Fibroblast of lung (primary cell): ENCODE results near the gene MIS18BP1. TPM values are rescaled to one million over a fixed set of nuclear protein-coding genes. Genes with fewer than 3 reads are reported as not detected.

Source experiments
- DNase-seq, 2 donors: peaks; one replicate each; pipeline versions ENCODE4 v3.0.0 to v3.0.0-alpha.2; 2010; ENCODE audit warnings: low read depth in 2 of 2
- H2AFZ ChIP-seq: 2 replicates; pipeline ENCODE4 v1.5.1; 2012; ENCODE audit warnings: low read length, control low read depth, inconsistent platforms
- H3K27ac ChIP-seq: 2 replicates; pipeline ENCODE4 v1.5.1; 2011; ENCODE audit warnings: low read length, control low read depth; ENCODE audit not compliant: insufficient read depth
- H3K27me3 ChIP-seq: 2 replicates; pipeline ENCODE4 v1.5.1; 2011; ENCODE audit warnings: mild to moderate bottlenecking, low read length; ENCODE audit not compliant: control insufficient read depth, insufficient read depth
- H3K36me3 ChIP-seq: 2 replicates; pipeline ENCODE4 v1.5.1; 2011; ENCODE audit warnings: low read length; ENCODE audit not compliant: control insufficient read depth, insufficient read depth
- H3K4me1 ChIP-seq: 2 replicates; pipeline ENCODE4 v1.5.1; 2011; ENCODE audit warnings: low read length; ENCODE audit not compliant: control insufficient read depth, insufficient read depth; ENCODE audit errors: extremely low read depth
- H3K4me2 ChIP-seq: 2 replicates; pipeline ENCODE4 v1.5.1; 2011; ENCODE audit warnings: low read length, control low read depth; ENCODE audit not compliant: insufficient read depth; ENCODE audit errors: extremely low read depth
- H3K4me3 ChIP-seq, 4 experiments: fragments of 200-600 bp in 1 of 4; sonication (generic) in 1 of 4; replicated peaks in 1 of 4; 2 replicates each; pipeline ENCODE4 v1.5.1; 2011 to 2016; ENCODE audit warnings: low read length in 4 of 4, low read depth in 3 of 4, mild to moderate bottlenecking in 3 of 4, control low read depth in 2 of 4, inconsistent platforms in 1 of 4, mixed read lengths in 1 of 4; ENCODE audit not compliant: insufficient read depth in 1 of 4; ENCODE audit errors: control extremely low read depth in 1 of 4
- H3K79me2 ChIP-seq: 2 replicates; pipeline ENCODE4 v1.5.1; 2012; ENCODE audit warnings: mild to moderate bottlenecking, low read length, inconsistent platforms; ENCODE audit not compliant: control insufficient read depth, insufficient read depth
- H3K9ac ChIP-seq: 2 replicates; pipeline ENCODE4 v1.5.1; 2011; ENCODE audit warnings: mild to moderate bottlenecking, low read length, control low read depth; ENCODE audit not compliant: insufficient read depth
- H3K9me3 ChIP-seq: 2 replicates; pipeline ENCODE4 v1.5.1; 2012; ENCODE audit warnings: low read depth, low read length; ENCODE audit not compliant: control insufficient read depth, insufficient read depth
- H4K20me1 ChIP-seq: 2 replicates; pipeline ENCODE4 v1.5.1; 2011; ENCODE audit warnings: low read length; ENCODE audit not compliant: control insufficient read depth, insufficient read depth; ENCODE audit errors: extremely low read depth
- EZH2 ChIP-seq: IDR thresholded peaks from 2 replicates; pipeline ENCODE4 v1.5.1; 2012; ENCODE audit warnings: low read length, control low read depth, mild to moderate bottlenecking; ENCODE audit errors: missing control alignments
- polyA plus RNA-seq, 2 donors: library from polyadenylated mRNA; depleted of rRNA in 1 of 2; stranded (reverse) in 1 of 2; unstranded in 1 of 2; fragments of >200 nt; gene quantifications; 2 replicates each; pipeline ENCODE4 v1.2.1, GENCODE V29; 2011 to 2012; ENCODE audit warnings: missing spikeins in 1 of 2
- total RNA-seq: library from RNA; depleted of rRNA; stranded (reverse); fragments of >200 nt; gene quantifications from 2 replicates; pipeline ENCODE4 v1.2.1, GENCODE V29; 2014
- TF ChIP-seq, protein P1 (sequence below), 2 donors: IDR thresholded peaks in 1 of 2; conservative IDR thresholded peaks in 1 of 2; 1 replicate in 1 of 2; 2 replicates in 1 of 2; pipeline ENCODE4 v1.5.1; 2011 to 2012; ENCODE audit warnings: low read length in 2 of 2, control low read depth in 1 of 2, inconsistent platforms in 1 of 2, low read depth in 1 of 2, mild to moderate bottlenecking in 1 of 2

MIS18BP1 gene
- total and polyA plus RNA-seq, 2 donors (not counting 1 experiment from before 2014, with no cell fraction given), result 13.3 to 26.4 TPM

DNA sequence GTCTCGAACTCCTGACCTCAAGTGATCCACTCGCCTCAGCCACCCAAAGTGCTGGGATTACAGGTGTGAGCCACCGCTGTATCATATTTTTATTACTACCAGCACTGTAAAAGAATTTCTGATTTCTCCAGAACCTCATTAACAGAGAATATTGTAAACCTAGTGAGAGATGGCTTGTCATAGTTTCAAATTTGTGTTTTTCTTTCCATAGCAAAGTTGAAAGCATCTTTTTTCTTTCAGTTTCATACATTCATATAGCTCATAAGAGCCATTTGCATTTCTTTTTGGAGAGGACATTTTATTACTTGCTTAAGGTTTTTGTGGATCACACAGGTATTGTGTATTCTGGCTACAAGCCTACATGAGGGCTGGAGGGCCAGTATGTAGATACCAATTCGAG lies 58.0 kb downstream of the MIS18BP1 start:
- H3K79me2 ChIP-seq, result no peaks in the 10 kb centered on the region
- H4K20me1 ChIP-seq, result no peaks in the 10 kb centered on the region
- no peak overlapping the region for H3K4me3 ChIP-seq
- DNase-seq, result no peak
- no peak overlapping the region for H2AFZ ChIP-seq
- H3K4me2 ChIP-seq, result no peak overlapping the region
- no peak overlapping the region for H3K9ac ChIP-seq
- no peak for TF ChIP-seq EZH2
- TF ChIP-seq, protein P1, sequence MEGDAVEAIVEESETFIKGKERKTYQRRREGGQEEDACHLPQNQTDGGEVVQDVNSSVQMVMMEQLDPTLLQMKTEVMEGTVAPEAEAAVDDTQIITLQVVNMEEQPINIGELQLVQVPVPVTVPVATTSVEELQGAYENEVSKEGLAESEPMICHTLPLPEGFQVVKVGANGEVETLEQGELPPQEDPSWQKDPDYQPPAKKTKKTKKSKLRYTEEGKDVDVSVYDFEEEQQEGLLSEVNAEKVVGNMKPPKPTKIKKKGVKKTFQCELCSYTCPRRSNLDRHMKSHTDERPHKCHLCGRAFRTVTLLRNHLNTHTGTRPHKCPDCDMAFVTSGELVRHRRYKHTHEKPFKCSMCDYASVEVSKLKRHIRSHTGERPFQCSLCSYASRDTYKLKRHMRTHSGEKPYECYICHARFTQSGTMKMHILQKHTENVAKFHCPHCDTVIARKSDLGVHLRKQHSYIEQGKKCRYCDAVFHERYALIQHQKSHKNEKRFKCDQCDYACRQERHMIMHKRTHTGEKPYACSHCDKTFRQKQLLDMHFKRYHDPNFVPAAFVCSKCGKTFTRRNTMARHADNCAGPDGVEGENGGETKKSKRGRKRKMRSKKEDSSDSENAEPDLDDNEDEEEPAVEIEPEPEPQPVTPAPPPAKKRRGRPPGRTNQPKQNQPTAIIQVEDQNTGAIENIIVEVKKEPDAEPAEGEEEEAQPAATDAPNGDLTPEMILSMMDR (conservative IDR thresholded peaks at IDR 0.05 in 1 of 2, IDR thresholded peaks at IDR 0.05 in 1 of 2; ENCODE audit: low read depth in 1 of 2, low read length in 2 of 2), result no peak
- no peaks in the 10 kb centered on the region for H3K36me3 ChIP-seq
- H3K4me1 ChIP-seq, result peaks cover 2% of the 10 kb centered on the region
- H3K27me3 ChIP-seq, result no peaks in the 10 kb centered on the region
- H3K9me3 ChIP-seq, result no peaks in the 10 kb centered on the region
- no peak overlapping the region for H3K27ac ChIP-seq

DNA sequence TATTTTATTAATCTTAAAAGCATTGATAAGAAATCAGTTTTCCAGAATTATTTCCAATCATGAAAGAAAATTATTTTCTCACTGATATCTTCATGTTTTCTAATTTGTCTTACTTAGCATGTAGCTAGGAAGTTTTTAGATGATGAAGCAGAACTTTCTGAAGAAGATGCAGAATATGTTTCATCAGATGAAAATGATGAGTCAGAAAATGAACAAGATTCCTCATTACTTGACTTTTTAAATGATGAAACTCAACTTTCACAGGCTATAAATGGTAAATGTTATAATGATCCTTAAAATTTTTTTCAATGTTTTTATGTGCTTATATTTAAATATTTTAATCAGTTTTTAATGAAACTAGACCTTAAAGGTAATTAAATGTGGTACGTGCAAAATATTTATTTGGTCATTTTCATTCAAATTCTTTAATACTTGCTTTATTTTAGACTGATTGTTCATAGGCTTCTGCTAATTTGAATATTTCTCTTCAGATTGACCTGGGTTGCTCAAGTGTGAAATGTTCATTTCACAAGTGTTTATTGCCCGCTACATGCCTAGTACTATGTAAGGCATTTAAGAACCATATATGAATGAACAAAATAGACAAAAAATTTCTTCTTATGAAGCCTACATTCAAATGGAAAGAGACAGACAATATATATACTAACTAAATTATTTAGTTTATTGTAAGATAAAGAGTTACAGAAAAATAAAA lies 67.7 kb downstream of the MIS18BP1 start:
- Histone ChIP-seq H3K9me3 (no peaks in the 10 kb centered on the region), H2AFZ (no peak overlapping the region), H4K20me1 (no peaks in the 10 kb centered on the region), H3K4me1 (no peaks in the 10 kb centered on the region), H3K4me3 (no peak overlapping the region), H3K4me2 (no peak overlapping the region), H3K36me3 (no peaks in the 10 kb centered on the region), H3K27me3 (no peaks in the 10 kb centered on the region), H3K9ac (no peak overlapping the region), H3K79me2 (no peaks in the 10 kb centered on the region), H3K27ac (no peak overlapping the region)
- TF ChIP-seq, protein P1 (conservative IDR thresholded peaks at IDR 0.05 in 1 of 2, IDR thresholded peaks at IDR 0.05 in 1 of 2; ENCODE audit: low read depth in 1 of 2, low read length in 2 of 2), result no peak
- DNase-seq, result peak; percentile 21 to 39

DNA sequence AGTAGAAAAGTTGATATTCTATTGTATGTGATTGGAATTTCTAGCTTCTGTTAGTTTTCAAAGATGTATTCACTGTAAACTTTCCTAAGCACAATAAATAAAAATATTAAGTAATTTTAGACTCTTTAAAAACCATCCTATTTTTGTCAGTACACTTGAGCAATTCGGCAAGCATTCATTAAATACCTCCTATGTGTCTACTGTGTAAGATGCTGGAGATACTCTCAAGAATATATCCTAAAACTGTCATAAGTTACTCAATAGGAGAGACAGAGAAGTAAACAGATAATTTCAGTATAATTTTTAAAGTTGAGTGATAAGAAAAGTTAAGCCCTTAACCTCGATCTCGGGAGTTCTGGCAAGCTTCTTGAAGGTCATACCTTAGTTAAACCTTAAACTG lies 71.2 kb downstream of the MIS18BP1 start:
- Histone ChIP-seq H3K36me3 (no peaks in the 10 kb centered on the region), H3K79me2 (no peaks in the 10 kb centered on the region), H3K9ac (no peak overlapping the region), H4K20me1 (no peaks in the 10 kb centered on the region), H3K4me2 (no peak overlapping the region), H3K9me3 (no peaks in the 10 kb centered on the region), H3K27me3 (no peaks in the 10 kb centered on the region), H3K4me3 (no peak overlapping the region), H3K4me1 (peaks cover 3% of the 10 kb centered on the region), H2AFZ (no peak overlapping the region), H3K27ac (no peak overlapping the region)
- no peak for TF ChIP-seq EZH2
- TF ChIP-seq, protein P1 (conservative IDR thresholded peaks at IDR 0.05 in 1 of 2, IDR thresholded peaks at IDR 0.05 in 1 of 2; ENCODE audit: low read depth in 1 of 2, low read length in 2 of 2), result no peak
- no peak for DNase-seq
